ENCODE data around the gene PLEKHF1.
A peak's percentile ranks its signal among the peaks of the same experiment; 100 is the strongest.

Gene PLEKHF1

GRCh38 chr19:29645911-29646310, 19.4 kb upstream of the PLEKHF1 start:
- H3K4me3 ChIP-seq (ENCODE audit: low read length), result no peak overlapping the region

GRCh38 chr19:29650772-29651387, 14.4 kb upstream of the PLEKHF1 start:
- no peak for TF ChIP-seq ZNF274 (IDR thresholded peaks at IDR 0.05; ENCODE audit: low read depth, low read length)
- no peak overlapping the region for H3K4me3 ChIP-seq (ENCODE audit: low read length)

More at GRCh38 chr19:29645911-29646310, 19.4 kb upstream of the PLEKHF1 start:
- TF ChIP-seq ZNF274 (IDR thresholded peaks at IDR 0.05; ENCODE audit: low read depth, low read length), result no peak

GRCh38 chr19:29651622-29652394, 13.5 kb upstream of the PLEKHF1 start:
- TF ChIP-seq ZNF274 (IDR thresholded peaks at IDR 0.05; ENCODE audit: low read depth, low read length), result no peak
- no peak overlapping the region for H3K4me3 ChIP-seq (ENCODE audit: low read length)

GRCh38 chr19:29653398-29653797, 11.9 kb upstream of the PLEKHF1 start:
- no peak for TF ChIP-seq ZNF274 (IDR thresholded peaks at IDR 0.05; ENCODE audit: low read depth, low read length)
- H3K4me3 ChIP-seq (ENCODE audit: low read length), result no peak overlapping the region

GRCh38 chr19:29655648-29656335, 9.5 kb upstream of the PLEKHF1 start:
- no peak for TF ChIP-seq ZNF274 (IDR thresholded peaks at IDR 0.05; ENCODE audit: low read depth, low read length)
- H3K4me3 ChIP-seq (ENCODE audit: low read length), result no peak overlapping the region

GRCh38 chr19:29658221-29658991, 6.9 kb upstream of the PLEKHF1 start:
- TF ChIP-seq ZNF274 (IDR thresholded peaks at IDR 0.05; ENCODE audit: low read depth, low read length), result no peak
- H3K4me3 ChIP-seq (ENCODE audit: low read length), result no peak overlapping the region

GRCh38 chr19:29660835-29661234, 4.4 kb upstream of the PLEKHF1 start:
- no peak overlapping the region for H3K4me3 ChIP-seq (ENCODE audit: low read length)
- no peak for TF ChIP-seq ZNF274 (IDR thresholded peaks at IDR 0.05; ENCODE audit: low read depth, low read length)

GRCh38 chr19:29662278-29662603, 3.0 kb upstream of the PLEKHF1 start:
- TF ChIP-seq ZNF274 (IDR thresholded peaks at IDR 0.05; ENCODE audit: low read depth, low read length), result no peak
- H3K4me3 ChIP-seq (ENCODE audit: low read length), result no peak overlapping the region

GRCh38 chr19:29662604-29663404, 2.5 kb upstream of the PLEKHF1 start:
- no peak for TF ChIP-seq ZNF274 (IDR thresholded peaks at IDR 0.05; ENCODE audit: low read depth, low read length)
- no peak overlapping the region for H3K4me3 ChIP-seq (ENCODE audit: low read length)

GRCh38 chr19:29663861-29664752, 1.2 kb upstream of the PLEKHF1 start:
- H3K4me3 ChIP-seq (ENCODE audit: low read length), result no peak overlapping the region; the same call in 1 of the 2 replicates
- TF ChIP-seq ZNF274 (IDR thresholded peaks at IDR 0.05; ENCODE audit: low read depth, low read length), result no peak

GRCh38 chr19:29664753-29665214, 477 bp upstream of the PLEKHF1 start:
- no peak for TF ChIP-seq ZNF274 (IDR thresholded peaks at IDR 0.05; ENCODE audit: low read depth, low read length)
- H3K4me3 ChIP-seq (ENCODE audit: low read length), result peak overlapping the region; percentile 80; the same call in 1 of the 2 replicates

GRCh38 chr19:29665826-29666577, 741 bp downstream of the PLEKHF1 start:
- peak overlapping the region; percentile 80 for H3K4me3 ChIP-seq (ENCODE audit: low read length)
- TF ChIP-seq ZNF274 (IDR thresholded peaks at IDR 0.05; ENCODE audit: low read depth, low read length), result no peak
